NCI-H1417 (cell line): ENCODE data around the gene HEMK1.

Source experiments
- DNase-seq, 3 experiments: peaks; one replicate each; lab custom pipeline; 2025; lab: John Stamatoyannopoulos, UW

Gene HEMK1

GRCh38 chr3:50574444-50574831, 5.1 kb downstream of the HEMK1 start:
- DNase-seq, result no peak

- DNase-seq, result no peak
Measured at GRCh38 chr3:50575372-50575771, 6.0 kb downstream of the HEMK1 start.

- no peak for DNase-seq
Measured at GRCh38 chr3:50577348-50577747, 8.0 kb downstream of the HEMK1 start.

- DNase-seq, result no peak
Measured at GRCh38 chr3:50580683-50581458, 11.5 kb downstream of the HEMK1 start.

- DNase-seq, result no peak
Measured at GRCh38 chr3:50581459-50581842, 12.1 kb downstream of the HEMK1 start.

- DNase-seq, result no peak
Measured at GRCh38 chr3:50582083-50582482, 12.8 kb downstream of the HEMK1 start.

GRCh38 chr3:50583897-50584296, 14.6 kb downstream of the HEMK1 start:
- DNase-seq, result no peak

GRCh38 chr3:50584391-50584790, 15.1 kb downstream of the HEMK1 start:
- no peak for DNase-seq

GRCh38 chr3:50585919-50586762, 16.8 kb downstream of the HEMK1 start:
- no peak for DNase-seq

- DNase-seq, result no peak
Measured at GRCh38 chr3:50586763-50587070, 17.4 kb downstream of the HEMK1 start.

GRCh38 chr3:50587373-50587772, 18.1 kb downstream of the HEMK1 start:
- DNase-seq, result no peak

GRCh38 chr3:50587806-50588758, 18.8 kb downstream of the HEMK1 start:
- no peak for DNase-seq

GRCh38 chr3:50588759-50589433, 19.6 kb downstream of the HEMK1 start:
- DNase-seq, result no peak

- no peak for DNase-seq
Measured at GRCh38 chr3:50591196-50591741, 21.9 kb downstream of the HEMK1 start.

- no peak for DNase-seq
Measured at GRCh38 chr3:50592568-50592967, 23.2 kb downstream of the HEMK1 start.

GRCh38 chr3:50594253-50594785, 25.0 kb downstream of the HEMK1 start:
- DNase-seq, result no peak

- no peak for DNase-seq
Measured at GRCh38 chr3:50599115-50599715, 29.9 kb downstream of the HEMK1 start.

GRCh38 chr3:50599716-50600118, 30.4 kb downstream of the HEMK1 start:
- DNase-seq, result no peak

GRCh38 chr3:50600141-50600753, 30.9 kb downstream of the HEMK1 start:
- no peak for DNase-seq
